Measurements from ENCODE around the gene BBX. TPM values are rescaled to one million over a fixed set of nuclear protein-coding genes. Genes with fewer than 3 reads are reported as not detected.

BBX gene
- total and polyA plus RNA-seq, 12 donors = 4.6 to 49.8 (median 38.0) TPM

DNA sequence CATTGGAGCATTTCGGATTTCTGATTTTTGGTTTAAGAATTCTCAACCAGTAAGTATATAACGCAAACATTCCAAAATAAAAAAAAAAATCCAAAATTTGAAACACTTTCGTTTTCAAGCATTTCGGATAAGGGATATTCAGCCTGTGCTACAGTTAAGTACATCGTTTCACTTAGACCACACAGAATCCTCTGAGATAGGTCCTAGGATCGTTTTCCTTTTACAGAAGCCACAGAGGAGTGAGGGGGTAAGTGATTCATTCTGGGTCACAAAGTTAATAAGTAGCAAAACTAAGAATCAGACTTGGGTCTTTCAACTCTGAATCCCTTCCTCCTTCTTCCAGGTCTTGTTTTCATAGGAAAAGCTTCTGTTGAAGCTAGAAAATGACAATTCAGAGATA, 249.3 kb downstream of the BBX start:
- 91 to 92% methylated on average over 6 of the region's 6 CpGs for WGBS, 2 donors
- DNase-seq (no peak), ATAC-seq (no peak)
- Histone ChIP-seq H3K27me3 (no peaks in the 10 kb centered on the region), H3K4me3 (no peak overlapping the region), H3K4me1 (no peaks in the 10 kb centered on the region), H3K27ac (no peak overlapping the region), H3K36me3 (peaks cover 0 to 47% (median 13%) of the 10 kb centered on the region in 9 donors), H3K9me3 (no peaks in the 10 kb centered on the region)
- intact Hi-C loops (cut with DNase I) = no loop called here
- TF ChIP-seq, protein P1, sequence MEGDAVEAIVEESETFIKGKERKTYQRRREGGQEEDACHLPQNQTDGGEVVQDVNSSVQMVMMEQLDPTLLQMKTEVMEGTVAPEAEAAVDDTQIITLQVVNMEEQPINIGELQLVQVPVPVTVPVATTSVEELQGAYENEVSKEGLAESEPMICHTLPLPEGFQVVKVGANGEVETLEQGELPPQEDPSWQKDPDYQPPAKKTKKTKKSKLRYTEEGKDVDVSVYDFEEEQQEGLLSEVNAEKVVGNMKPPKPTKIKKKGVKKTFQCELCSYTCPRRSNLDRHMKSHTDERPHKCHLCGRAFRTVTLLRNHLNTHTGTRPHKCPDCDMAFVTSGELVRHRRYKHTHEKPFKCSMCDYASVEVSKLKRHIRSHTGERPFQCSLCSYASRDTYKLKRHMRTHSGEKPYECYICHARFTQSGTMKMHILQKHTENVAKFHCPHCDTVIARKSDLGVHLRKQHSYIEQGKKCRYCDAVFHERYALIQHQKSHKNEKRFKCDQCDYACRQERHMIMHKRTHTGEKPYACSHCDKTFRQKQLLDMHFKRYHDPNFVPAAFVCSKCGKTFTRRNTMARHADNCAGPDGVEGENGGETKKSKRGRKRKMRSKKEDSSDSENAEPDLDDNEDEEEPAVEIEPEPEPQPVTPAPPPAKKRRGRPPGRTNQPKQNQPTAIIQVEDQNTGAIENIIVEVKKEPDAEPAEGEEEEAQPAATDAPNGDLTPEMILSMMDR (IDR thresholded peaks at IDR 0.05) = no peak

DNA sequence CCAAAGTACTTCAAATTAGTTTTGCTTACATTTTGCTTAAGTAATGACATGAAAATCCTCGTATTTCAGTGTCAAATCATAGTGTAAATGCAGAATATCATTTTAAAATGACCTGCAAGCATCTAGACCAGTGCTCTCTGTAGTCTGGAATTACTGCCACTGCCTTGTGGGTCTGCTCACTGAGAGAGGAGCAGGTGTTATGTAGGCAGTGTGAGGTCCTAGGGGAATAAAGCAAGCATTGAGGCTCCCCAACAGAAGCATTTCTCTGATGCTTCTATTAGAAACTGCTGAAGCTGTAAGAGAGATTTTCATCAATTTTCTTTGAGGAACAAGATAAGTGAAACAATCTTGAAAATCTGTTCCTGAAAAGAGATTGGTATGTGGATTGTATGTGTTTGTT, 253.2 kb downstream of the BBX start:
- intact Hi-C loops (cut with DNase I) = no loop called here
- Histone ChIP-seq H3K27me3 (no peaks in the 10 kb centered on the region), H3K9me3 (no peaks in the 10 kb centered on the region), H3K36me3 (peaks cover 0 to 83% (median 13%) of the 10 kb centered on the region in 9 donors), H3K4me3 (no peak overlapping the region), H3K27ac (no peak overlapping the region), H3K4me1 (no peaks in the 10 kb centered on the region)
- DNase-seq (no peak), ATAC-seq (no peak)
- TF ChIP-seq, protein P1 (IDR thresholded peaks at IDR 0.05) = no peak
- WGBS, 2 donors = 96% methylated on average over 1 of the region's 1 CpG

DNA sequence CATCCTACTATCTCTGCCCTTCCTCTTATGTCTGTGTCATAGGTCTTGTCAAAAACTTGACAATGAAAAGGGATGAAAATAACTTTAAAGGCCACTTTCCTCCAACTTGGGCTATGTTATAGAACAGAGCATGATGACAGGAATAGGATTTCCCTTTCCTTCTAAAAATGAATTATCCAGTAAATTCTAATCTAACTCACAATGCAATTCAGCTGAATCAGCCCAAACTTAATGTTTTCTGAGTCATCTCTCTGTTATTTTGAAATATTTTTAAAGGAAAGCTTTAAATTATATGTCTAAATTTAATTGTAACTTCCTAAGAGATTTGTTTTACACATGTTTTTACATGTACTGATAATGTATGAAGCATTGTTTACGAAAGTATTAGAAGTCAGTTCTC, 258.5 kb downstream of the BBX start:
- intact Hi-C loops (cut with DNase I) = no loop called here
- Histone ChIP-seq H3K4me3 (no peak overlapping the region), H3K4me1 (no peaks in the 10 kb centered on the region), H3K27ac (no peak overlapping the region), H3K27me3 (no peaks in the 10 kb centered on the region), H3K9me3 (no peaks in the 10 kb centered on the region), H3K36me3 (peaks cover 0 to 99% (median 5%) of the 10 kb centered on the region in 9 donors)
- no peak for DNase-seq
- TF ChIP-seq, protein P1 (IDR thresholded peaks at IDR 0.05) = no peak
- no peak for ATAC-seq
- WGBS, 2 donors = 97 to 100% methylated on average over 1 of the region's 1 CpG

DNA sequence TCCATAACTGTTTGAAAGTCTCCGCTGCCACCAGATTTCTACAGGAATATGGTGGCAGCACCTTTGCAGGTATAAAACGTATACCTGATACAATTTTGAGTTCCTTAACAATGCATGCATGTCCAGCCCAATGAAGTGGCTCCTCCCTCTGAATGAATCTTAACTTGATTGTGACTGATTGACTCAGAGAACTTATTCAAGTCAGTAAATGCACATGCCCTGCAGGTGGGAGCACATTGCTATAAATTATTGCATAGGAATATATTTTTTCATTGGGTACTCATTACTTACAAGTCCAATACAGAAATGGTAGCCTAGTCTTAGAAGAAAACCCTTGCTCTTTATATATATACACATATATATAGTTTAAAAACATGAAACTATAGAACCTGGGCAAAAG, 259.3 kb downstream of the BBX start:
- no peak for DNase-seq

More for the DNA sequence above, 259.3 kb downstream of the BBX start:
- Histone ChIP-seq H3K36me3 (peaks cover 0 to 91% (median 5%) of the 10 kb centered on the region in 9 donors), H3K4me3 (no peak overlapping the region), H3K9me3 (no peaks in the 10 kb centered on the region), H3K27ac (no peak overlapping the region), H3K4me1 (no peaks in the 10 kb centered on the region), H3K27me3 (no peaks in the 10 kb centered on the region)
- intact Hi-C loops (cut with DNase I) = no loop called here
- TF ChIP-seq, protein P1 (IDR thresholded peaks at IDR 0.05) = no peak
- WGBS, 2 donors = 97 to 98% methylated on average over 2 of the region's 2 CpGs
- ATAC-seq = no peak
